Central memory CD8-positive, alpha-beta T cell (primary cell): ENCODE measurements around the gene FAM118A.
A peak's percentile ranks its signal among the peaks of the same experiment; 100 is the strongest.

Source experiments
- ATAC-seq: fragments of 150-1000 bp; cut with Tn5 transposase; replicated peaks from 2 replicates; pipeline ENCODE4 v1.10.0; 2022; ENCODE audit warnings: mild to moderate bottlenecking, moderate FRiP score, moderate number of reproducible peaks; ENCODE audit not compliant: poor library complexity, severe bottlenecking; ENCODE audit errors: extremely low read depth
- DNase-seq, 2 donors: peaks; one replicate each; pipeline ENCODE4 v3.0.0; 2021; ENCODE audit warnings: low spot score in 2 of 2
- H3K27ac Mint-ChIP-seq: one replicate; pipeline ENCODE4 v1.8.0; 2022; ENCODE audit warnings: low read depth, mild to moderate bottlenecking, moderate library complexity, mixed read lengths
- H3K27me3 Mint-ChIP-seq: one replicate; pipeline ENCODE4 v1.8.0; 2022; ENCODE audit warnings: mixed read lengths
- H3K36me3 Mint-ChIP-seq: one replicate; pipeline ENCODE4 v1.8.0; 2022; ENCODE audit warnings: mild to moderate bottlenecking, moderate library complexity, mixed read lengths; ENCODE audit not compliant: insufficient read depth
- H3K4me1 Mint-ChIP-seq: one replicate; pipeline ENCODE4 v1.8.0; 2022; ENCODE audit warnings: mixed read lengths
- H3K4me3 Mint-ChIP-seq: one replicate; pipeline ENCODE4 v1.8.0; 2022; ENCODE audit warnings: mild to moderate bottlenecking, moderate library complexity, mixed read lengths
- H3K9me3 Mint-ChIP-seq: one replicate; pipeline ENCODE4 v1.8.0; 2022; ENCODE audit warnings: mixed read lengths

The FAM118A gene

DNA sequence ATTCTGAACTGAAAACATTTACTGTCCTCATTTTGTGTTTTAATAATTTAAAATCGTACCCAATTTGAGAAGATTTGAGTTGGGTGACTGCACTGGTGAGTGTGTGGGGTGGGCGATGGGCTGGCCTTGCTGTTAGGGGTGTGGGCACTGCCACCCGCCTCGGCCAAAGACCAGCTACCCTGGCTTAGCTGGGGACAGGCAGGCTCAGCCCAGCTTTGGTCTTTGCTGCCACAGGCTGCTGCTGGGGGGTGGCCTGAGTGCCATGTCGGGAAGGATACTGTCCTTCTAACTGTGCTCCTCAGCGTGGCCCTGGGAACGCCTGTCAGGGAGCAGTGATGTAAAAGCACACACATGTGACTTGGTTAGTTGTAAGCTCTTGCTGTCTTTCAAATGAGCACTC lies 22.3 kb downstream of the FAM118A start:
- Mint-ChIP-seq H3K9me3 (no peaks in the 10 kb centered on the region), H3K27me3 (no peaks in the 10 kb centered on the region), H3K36me3 (peaks cover 45% of the 10 kb centered on the region), H3K27ac (no peak overlapping the region), H3K4me3 (no peak overlapping the region), H3K4me1 (peaks cover 9% of the 10 kb centered on the region)
- no peak for ATAC-seq
- no peak for DNase-seq

DNA sequence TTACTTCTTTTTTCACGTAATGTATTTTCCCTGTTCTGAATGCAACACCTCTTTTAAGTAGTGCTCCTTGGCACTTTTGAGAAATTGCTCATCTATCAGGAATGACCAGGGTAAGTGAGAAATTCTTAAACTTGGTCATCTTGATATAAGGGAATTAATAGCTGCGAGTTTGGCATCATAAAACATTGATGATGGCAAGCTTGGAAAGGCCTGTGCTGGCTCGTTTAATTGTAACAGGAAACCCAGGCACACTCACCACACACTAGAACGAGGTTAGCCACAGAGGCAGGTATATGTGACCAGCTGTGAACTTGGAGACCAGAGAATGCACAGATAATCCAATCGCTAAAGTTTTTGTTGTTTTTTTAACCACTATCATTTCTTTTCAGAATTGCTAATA lies 24.3 kb downstream of the FAM118A start:
- ATAC-seq = peak; percentile 55
- DNase-seq = no peak
- Mint-ChIP-seq H3K36me3 (peaks cover 49% of the 10 kb centered on the region), H3K4me3 (no peak overlapping the region), H3K27ac (no peak overlapping the region), H3K27me3 (no peaks in the 10 kb centered on the region), H3K4me1 (peaks cover 9% of the 10 kb centered on the region), H3K9me3 (no peaks in the 10 kb centered on the region)

DNA sequence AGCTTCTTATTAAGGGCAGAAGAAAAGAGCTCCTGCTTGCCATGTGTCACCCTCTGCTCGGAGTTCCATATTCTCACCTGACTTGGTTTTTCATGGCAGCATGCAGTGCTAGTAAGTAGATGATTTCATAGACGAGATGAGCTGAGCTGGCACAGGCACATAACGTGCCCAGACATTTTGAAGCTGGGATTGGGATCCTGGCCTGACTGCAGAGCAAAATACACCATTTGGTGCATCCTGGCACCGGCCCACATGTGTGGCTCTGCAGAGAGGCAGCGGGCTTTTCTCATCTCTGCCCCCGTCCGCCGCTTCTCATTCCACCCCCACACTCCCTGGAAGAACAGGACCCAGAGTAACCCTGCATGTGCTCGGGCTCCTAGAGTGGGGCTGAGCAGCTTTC lies 24.8 kb downstream of the FAM118A start:
- Mint-ChIP-seq H3K4me3 (no peak overlapping the region), H3K4me1 (peaks cover 9% of the 10 kb centered on the region), H3K27ac (no peak overlapping the region), H3K27me3 (no peaks in the 10 kb centered on the region), H3K9me3 (no peaks in the 10 kb centered on the region), H3K36me3 (peaks cover 48% of the 10 kb centered on the region)
- DNase-seq (no peak), ATAC-seq (no peak)

DNA sequence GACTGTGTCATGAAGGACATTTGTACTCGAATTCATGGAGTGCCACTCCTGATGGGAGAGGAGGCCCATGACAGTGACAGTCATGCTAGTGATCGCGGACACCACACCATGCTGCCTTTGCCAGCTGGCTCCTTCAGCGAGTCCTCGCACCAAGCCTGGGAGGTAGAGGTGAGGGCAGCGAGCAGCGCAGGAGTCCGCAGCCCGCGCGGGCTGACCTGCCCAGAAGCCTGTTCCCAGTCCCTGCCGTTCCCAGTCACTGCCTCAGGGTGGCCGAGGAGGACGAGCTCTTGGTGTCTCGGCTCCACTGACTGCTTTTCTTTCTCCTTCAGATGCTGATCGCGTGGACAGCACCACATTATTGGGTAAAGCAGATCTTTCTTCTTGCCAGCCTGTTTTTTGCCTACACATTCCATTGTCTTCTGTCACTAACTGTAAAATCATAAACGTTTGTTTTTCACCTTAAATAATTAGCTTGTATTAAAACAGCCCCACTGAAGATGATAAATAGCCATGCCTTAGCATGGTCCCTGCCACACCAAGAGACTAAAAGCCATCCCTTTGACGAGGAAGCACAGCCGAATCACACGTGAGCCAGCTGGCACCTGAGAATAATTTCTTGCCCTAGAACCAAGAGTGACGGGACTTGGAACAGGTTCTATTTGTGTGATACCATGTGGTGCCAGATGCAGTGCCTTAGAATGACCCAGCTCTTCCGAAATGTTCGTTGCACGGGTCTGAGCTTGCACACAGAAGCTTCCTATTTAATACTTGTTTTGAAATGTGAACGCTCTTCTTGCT lies 25.5 kb downstream of the FAM118A start:
- Mint-ChIP-seq H3K36me3 (peaks cover 55% of the 10 kb centered on the region), H3K9me3 (no peaks in the 10 kb centered on the region), H3K4me1 (peaks cover 9% of the 10 kb centered on the region), H3K4me3 (no peak overlapping the region), H3K27me3 (no peaks in the 10 kb centered on the region), H3K27ac (no peak overlapping the region)
- ATAC-seq (no peak), DNase-seq (no peak)

DNA sequence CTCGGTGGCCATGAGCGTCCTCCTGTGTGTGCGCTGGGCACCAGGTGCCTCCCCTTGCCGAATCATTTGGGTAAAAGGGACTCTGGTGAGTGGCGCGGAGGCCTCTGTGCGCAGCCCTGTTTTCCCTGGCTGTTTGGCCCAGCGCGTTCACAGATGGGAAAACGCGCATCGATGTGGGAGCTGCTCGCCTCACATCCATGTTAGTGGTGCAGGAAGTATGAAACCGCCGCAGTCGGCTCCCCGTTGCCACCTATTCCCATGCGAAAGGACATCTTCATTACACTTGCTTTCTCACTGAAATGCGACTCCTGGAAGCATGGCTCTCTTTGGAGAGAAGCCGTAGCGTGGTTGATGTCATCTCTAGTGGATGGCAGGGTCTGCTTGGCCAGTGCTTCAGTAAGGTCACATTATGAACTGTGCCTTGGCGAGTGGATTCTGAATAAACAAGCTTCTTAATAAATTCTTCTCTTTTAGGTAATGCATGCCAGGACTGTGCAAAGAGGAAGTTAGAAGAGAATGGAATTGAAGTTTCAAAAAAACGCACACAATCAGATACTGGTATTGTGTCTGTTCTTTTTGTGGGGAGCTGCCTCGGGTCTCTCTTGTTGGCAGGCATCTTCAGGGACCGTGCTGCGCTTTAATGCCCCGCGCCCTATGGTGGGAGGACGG lies 26.3 kb downstream of the FAM118A start:
- Mint-ChIP-seq H3K4me3 (no peak overlapping the region), H3K4me1 (peaks cover 9% of the 10 kb centered on the region), H3K9me3 (no peaks in the 10 kb centered on the region), H3K27ac (no peak overlapping the region), H3K36me3 (peaks cover 53% of the 10 kb centered on the region), H3K27me3 (no peaks in the 10 kb centered on the region)
- ATAC-seq (no peak), DNase-seq (no peak)

DNA sequence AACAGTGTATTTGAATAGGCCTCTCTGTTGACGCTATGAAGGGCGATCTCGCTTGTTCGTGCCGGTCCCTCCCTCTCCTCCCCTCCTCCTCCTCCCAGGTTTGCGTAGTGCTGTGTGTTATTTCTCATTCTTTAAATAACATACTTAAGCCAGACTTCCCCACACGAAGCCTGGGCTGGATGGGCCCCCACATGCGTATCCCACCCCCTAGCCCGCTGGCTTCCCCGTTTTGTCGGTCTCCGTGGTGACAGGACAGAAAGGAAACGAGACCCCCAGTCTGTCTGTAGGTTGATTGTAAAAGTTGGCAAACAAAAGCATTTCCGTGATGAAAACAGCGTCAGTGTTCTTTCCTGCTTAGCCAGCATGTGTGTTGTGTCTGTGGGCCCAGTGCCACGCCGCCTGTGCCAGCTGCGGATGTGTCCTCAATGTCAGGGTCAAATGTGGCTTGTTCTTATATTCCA lies 27.3 kb downstream of the FAM118A start:
- no peak overlapping the region for H3K27ac Mint-ChIP-seq
- H3K9me3 Mint-ChIP-seq = no peaks in the 10 kb centered on the region

DNA sequence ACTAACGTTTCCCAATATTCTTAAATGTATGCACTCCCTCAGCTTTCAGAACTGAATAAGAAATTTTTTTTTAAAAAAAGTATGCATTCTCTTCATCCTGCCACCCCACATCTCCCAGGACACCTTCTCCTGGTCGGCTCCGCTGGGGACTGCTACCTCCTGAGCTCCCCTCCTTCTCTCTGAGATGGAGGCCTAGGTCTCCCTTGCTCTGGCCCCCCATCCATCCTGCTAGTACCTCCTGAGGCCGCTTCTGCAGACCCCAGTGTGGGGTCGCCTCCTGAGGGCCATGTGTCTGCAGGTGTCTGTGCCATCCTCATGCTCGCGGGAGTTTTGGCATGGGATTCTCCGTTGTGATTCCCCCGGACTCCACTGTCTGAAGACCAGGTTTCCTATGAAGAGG lies 27.8 kb downstream of the FAM118A start:
- ATAC-seq = no peak
- Mint-ChIP-seq H3K4me3 (no peak overlapping the region), H3K36me3 (peaks cover 50% of the 10 kb centered on the region), H3K27me3 (no peaks in the 10 kb centered on the region), H3K9me3 (no peaks in the 10 kb centered on the region), H3K4me1 (peaks cover 9% of the 10 kb centered on the region), H3K27ac (no peak overlapping the region)
- DNase-seq = no peak

More for the DNA sequence above, 27.3 kb downstream of the FAM118A start:
- Mint-ChIP-seq H3K36me3 (peaks cover 53% of the 10 kb centered on the region), H3K4me1 (peaks cover 9% of the 10 kb centered on the region), H3K4me3 (no peak overlapping the region), H3K27me3 (no peaks in the 10 kb centered on the region)
- ATAC-seq (no peak), DNase-seq (no peak)

DNA sequence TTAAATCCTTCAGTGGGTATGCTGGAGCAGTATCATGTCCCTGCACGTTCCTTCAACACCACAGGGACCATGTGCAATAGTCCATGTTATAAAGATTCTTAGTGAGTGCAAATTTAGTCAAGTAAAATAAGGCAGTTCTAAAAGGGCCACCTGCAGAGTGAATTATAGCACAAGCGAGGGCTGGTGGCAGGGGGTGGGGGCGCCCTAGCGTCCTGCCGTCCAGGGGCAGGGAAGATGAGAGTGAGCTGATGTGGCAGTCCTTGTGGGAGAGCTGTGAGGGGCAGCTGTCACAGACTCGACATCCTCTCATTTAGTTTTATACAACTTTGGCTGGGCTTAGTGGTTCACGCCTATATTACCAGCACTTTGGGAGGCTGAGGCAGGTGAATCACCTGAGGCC lies 29.1 kb downstream of the FAM118A start:
- no peak for ATAC-seq
- no peaks in the 10 kb centered on the region for H3K27me3 Mint-ChIP-seq
- H3K36me3 Mint-ChIP-seq = peaks cover 57% of the 10 kb centered on the region
- H3K4me1 Mint-ChIP-seq = peaks cover 7% of the 10 kb centered on the region
- no peak overlapping the region for H3K27ac Mint-ChIP-seq
- H3K4me3 Mint-ChIP-seq = no peak overlapping the region
- DNase-seq = no peak
- no peaks in the 10 kb centered on the region for H3K9me3 Mint-ChIP-seq

DNA sequence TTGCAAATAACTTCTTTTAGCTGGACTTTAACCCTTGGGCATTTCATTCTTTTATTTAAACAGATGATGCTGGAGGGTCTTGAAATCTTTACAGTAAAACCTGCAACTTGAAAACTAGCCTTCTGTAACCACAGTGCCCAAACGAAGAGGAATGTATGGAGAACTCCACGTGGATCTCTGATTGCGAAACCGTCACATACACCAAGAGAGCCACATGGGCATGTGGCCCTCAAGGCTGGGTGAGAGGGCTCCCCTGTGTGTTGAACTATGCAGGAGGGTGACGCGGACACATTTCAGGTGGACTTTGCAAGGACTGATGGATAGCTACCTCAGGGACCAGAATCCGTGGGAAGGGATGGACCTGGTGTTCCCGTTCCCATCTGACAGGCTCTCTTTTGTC lies 30.6 kb downstream of the FAM118A start:
- peaks cover 52% of the 10 kb centered on the region for H3K36me3 Mint-ChIP-seq
- no peaks in the 10 kb centered on the region for H3K9me3 Mint-ChIP-seq
- no peak for DNase-seq
- H3K4me3 Mint-ChIP-seq = no peak overlapping the region
- no peaks in the 10 kb centered on the region for H3K4me1 Mint-ChIP-seq
- no peaks in the 10 kb centered on the region for H3K27me3 Mint-ChIP-seq
- peak overlapping the region; percentile 50 for H3K27ac Mint-ChIP-seq
- no peak for ATAC-seq

DNA sequence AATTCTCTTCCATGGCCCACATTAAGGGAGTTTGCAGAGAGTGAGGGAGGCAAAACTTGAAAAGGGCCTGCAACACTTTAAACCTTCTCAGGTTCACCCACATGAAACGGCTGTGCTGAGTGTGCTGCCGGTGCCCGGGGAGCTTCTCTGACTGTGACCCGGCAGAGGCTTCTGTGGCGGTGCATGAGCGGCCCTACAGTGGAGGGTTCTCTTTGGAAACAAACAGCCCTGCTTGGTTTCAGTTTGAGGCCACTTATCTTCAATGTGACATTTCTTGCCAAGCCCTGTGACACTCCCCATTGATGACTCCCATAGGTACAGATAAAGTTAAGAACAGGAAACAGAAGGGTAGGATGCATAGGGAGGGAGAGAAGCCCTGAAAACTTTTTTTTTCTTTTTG lies 31.8 kb downstream of the FAM118A start:
- H3K9me3 Mint-ChIP-seq = no peaks in the 10 kb centered on the region
- peaks cover 49% of the 10 kb centered on the region for H3K36me3 Mint-ChIP-seq
- ATAC-seq (no peak), DNase-seq (no peak)
- no peaks in the 10 kb centered on the region for H3K27me3 Mint-ChIP-seq
- no peaks in the 10 kb centered on the region for H3K4me1 Mint-ChIP-seq
- no peak overlapping the region for H3K4me3 Mint-ChIP-seq
- H3K27ac Mint-ChIP-seq = no peak overlapping the region

DNA sequence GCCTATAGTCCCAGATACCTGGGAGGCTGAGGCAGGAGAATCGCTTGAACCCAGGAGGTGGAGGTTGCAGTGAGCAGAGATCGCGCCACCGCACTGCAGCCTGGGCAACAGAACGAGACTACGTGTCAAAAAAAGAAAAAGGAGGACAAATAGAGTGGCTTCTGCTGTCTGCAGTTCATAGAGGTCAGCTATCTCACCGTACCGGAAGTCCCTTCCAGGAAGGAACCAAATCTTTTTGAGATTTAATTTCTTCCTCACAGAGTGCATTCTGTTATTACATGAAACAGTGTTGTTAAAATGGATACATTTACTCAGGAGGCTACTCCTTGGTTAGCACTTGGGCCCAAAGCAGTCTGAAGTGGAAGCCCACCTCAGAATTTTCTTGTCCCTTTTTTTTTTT lies 33.4 kb downstream of the FAM118A start:
- Mint-ChIP-seq H3K27ac (no peak overlapping the region), H3K9me3 (no peaks in the 10 kb centered on the region), H3K4me1 (no peaks in the 10 kb centered on the region), H3K4me3 (no peak overlapping the region), H3K36me3 (peaks cover 36% of the 10 kb centered on the region), H3K27me3 (no peaks in the 10 kb centered on the region)
- DNase-seq (no peak), ATAC-seq (no peak)

DNA sequence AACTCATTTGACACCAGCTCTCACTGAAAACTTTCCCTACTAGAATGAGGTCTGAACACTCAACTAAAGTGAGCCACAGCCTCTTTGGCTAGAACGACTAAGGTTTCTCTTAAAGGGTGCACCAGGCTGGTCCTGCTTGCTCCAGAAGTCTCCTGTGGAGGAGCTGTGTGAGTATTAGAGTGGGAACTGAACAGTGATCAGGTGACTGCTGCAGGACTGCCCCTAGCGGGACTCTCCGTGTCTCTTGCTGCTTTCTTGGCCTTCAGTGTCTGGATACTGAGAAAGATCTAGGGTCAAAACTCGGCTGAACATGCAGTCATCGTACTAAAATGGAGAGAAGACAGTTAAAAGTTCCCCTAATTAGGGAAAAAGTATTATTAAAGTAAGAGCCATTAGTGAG lies 34.6 kb downstream of the FAM118A start:
- Mint-ChIP-seq H3K27ac (no peak overlapping the region), H3K4me1 (no peaks in the 10 kb centered on the region), H3K36me3 (peaks cover 33% of the 10 kb centered on the region), H3K27me3 (no peaks in the 10 kb centered on the region), H3K4me3 (no peak overlapping the region), H3K9me3 (no peaks in the 10 kb centered on the region)
- DNase-seq = no peak
- ATAC-seq = no peak

DNA sequence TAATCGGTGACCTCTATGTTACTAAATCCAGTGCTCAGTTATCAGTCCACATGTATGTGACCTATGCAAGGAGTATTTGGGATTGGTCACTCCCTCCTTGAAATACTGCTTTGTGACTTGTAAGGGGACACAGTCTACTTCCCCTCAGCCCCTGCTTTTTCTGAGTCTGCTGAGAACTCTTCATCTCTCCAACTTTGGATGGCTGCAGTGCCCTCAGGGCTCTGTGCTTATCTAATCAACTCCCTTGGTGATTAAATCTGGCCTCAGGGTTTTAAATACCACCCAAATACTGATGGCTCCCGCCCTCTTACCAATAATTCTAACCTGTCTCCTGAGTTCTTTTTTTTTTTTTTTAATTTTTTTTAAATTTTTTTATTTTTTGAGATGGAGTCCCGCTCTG lies 40.2 kb downstream of the FAM118A start:
- H3K27me3 Mint-ChIP-seq = no peaks in the 10 kb centered on the region

More for the DNA sequence above, 40.2 kb downstream of the FAM118A start:
- Mint-ChIP-seq H3K4me1 (no peaks in the 10 kb centered on the region), H3K36me3 (no peaks in the 10 kb centered on the region), H3K27ac (no peak overlapping the region), H3K9me3 (no peaks in the 10 kb centered on the region), H3K4me3 (no peak overlapping the region)
- ATAC-seq (no peak), DNase-seq (no peak)
